DMS153 (cell line): ENCODE measurements around the gene RRP36.

Source experiments
- DNase-seq: peaks from one replicate; lab custom pipeline; 2025; lab: John Stamatoyannopoulos, UW

Gene RRP36

GRCh38 chr6:43007126-43007525, 14.3 kb upstream of the RRP36 start:
- no peak for DNase-seq

GRCh38 chr6:43009124-43009523, 12.3 kb upstream of the RRP36 start:
- no peak for DNase-seq

- no peak for DNase-seq
These were observed 10.2 kb upstream of the RRP36 start for GRCh38 chr6:43011207-43011606.

- DNase-seq = no peak
These were observed 9.1 kb upstream of the RRP36 start for GRCh38 chr6:43012364-43012763.

- DNase-seq = no peak
These were observed 8.2 kb upstream of the RRP36 start for GRCh38 chr6:43013097-43013842.

GRCh38 chr6:43013843-43014433, 7.5 kb upstream of the RRP36 start, which contains the start of the genes KLHDC3 and MEA1:
Gene KLHDC3 (plus strand): TSS chr6:43014249. CDS start chr6:43017193, 2,944 bp downstream.
Gene MEA1 (minus strand): TSS chr6:43013946. CDS start chr6:43013813, 133 bp downstream.
- peak; percentile 100 for DNase-seq

GRCh38 chr6:43014434-43014909, 7.0 kb upstream of the RRP36 start:
- no peak for DNase-seq

GRCh38 chr6:43016176-43016942, 5.1 kb upstream of the RRP36 start:
- no peak for DNase-seq

GRCh38 chr6:43016943-43017334, 4.5 kb upstream of the RRP36 start:
- DNase-seq = no peak

- DNase-seq = no peak
These were observed 2.3 kb upstream of the RRP36 start for GRCh38 chr6:43019152-43019551.

- no peak for DNase-seq
These were observed 1.2 kb upstream of the RRP36 start for GRCh38 chr6:43020052-43020705.

GRCh38 chr6:43020847-43021246, 576 bp upstream of the RRP36 start:
- DNase-seq = no peak

GRCh38 chr6:43024436-43024835, 3.0 kb downstream of the RRP36 start:
- no peak for DNase-seq

- DNase-seq = no peak
These were observed 4.9 kb downstream of the RRP36 start for GRCh38 chr6:43026365-43026764.

GRCh38 chr6:43029120-43029519, 7.7 kb downstream of the RRP36 start:
- DNase-seq = no peak

- DNase-seq = no peak
These were observed 10.9 kb downstream of the RRP36 start for GRCh38 chr6:43032326-43032725.

- no peak for DNase-seq
These were observed 12.2 kb downstream of the RRP36 start for GRCh38 chr6:43033496-43034189.

GRCh38 chr6:43034190-43034525, 12.7 kb downstream of the RRP36 start:
- DNase-seq = no peak

GRCh38 chr6:43035495-43036194, 14.2 kb downstream of the RRP36 start:
- no peak for DNase-seq

GRCh38 chr6:43036712-43037111, 15.3 kb downstream of the RRP36 start:
- DNase-seq = no peak

- no peak for DNase-seq
These were observed 15.8 kb downstream of the RRP36 start for GRCh38 chr6:43037197-43037596.
